HG02852 (cell line): ENCODE results near the gene ANKRD29.
"Not testable (repeated sequence)": the region's sequence is repeated elsewhere in the genome, so short reads cannot be mapped to it uniquely, and the experiment has no call there.

Source experiments
- ATAC-seq: cut with Tn5 transposase; IDR thresholded peaks from one replicate; pipeline ENCODE4 v1.9.1; 2021; ENCODE audit warnings: mild to moderate bottlenecking, moderate library complexity; ENCODE audit not compliant: unreplicated experiment

ANKRD29 gene

DNA sequence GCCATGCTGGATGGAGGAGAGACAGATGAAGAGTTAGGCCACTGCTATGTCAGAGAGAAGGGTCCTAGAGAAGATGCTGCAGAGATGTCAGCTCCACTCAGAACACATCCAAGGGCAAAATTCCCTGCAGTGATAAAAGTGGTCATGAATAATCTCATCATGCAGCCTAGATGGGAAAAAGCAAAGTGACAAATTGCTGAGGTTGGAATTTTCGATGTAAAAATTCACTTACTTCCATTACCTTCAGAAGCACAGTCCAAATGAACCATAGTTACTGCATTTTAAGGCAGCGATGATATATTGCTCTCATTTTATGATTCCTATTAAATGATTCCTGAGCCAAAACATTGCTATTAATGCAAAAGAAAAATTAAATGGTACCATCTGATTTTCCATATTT is 16.4 kb downstream of the ANKRD29 start:
- no peak for ATAC-seq

DNA sequence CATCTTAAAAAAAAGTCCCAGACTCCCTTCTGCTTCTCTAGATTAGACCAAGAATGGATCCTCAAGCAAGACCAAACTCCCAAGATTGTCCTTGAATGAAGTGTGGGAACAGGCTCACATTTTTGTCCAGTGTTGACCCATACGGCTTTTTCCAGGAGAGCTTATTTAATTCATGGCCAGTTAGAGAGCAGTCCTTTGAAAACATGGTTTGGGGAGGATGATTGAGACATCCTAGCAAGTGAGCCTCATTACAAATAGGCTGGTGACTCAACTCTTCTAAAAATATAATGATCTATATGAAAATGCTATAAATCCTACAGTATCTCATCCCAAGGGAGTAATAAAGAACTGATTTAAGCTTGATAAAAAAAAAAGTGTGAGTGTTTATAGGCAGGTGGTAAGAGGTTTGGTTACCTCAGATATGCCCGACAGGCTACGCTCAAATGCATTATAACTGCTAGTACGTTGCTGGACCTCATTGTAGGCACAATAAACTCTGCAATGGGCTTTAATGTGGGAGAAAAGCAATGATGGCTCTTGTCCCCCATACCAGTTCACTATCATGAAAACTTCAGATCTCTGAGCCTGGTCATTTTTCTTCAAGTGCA is 17.0 kb downstream of the ANKRD29 start:
- ATAC-seq: no peak

DNA sequence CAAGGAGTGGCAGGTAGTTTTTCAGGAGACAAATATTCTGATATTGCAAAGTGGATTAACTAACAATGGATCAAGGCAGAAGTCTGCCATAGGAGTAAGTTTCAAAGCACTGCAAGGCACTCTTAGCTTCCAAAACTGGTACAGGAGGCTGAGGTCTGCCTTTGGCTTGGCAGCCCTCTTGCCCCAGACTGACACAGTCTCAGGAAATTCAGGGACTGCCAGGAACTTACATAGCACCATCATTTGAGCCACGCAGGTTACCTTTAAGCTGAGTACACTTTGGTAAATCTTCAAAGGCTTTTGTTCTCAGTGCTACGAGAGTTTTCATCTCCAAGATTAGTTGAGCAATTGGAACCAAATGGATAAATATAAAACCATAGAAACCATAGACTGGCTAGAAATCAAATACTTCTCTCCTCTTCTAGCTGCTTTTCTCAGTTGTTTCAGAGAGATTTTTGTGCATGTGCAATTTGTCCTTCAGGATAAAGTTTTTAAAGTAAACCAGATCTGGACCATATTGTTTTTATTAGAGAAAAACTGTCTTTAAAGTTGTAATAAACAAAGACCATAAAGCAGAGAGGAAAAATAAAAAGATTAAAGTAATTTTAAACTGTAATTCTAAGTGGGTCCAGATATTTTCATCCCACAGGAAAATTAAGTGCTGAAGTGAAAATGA is 18.8 kb downstream of the ANKRD29 start:
- no peak for ATAC-seq

DNA sequence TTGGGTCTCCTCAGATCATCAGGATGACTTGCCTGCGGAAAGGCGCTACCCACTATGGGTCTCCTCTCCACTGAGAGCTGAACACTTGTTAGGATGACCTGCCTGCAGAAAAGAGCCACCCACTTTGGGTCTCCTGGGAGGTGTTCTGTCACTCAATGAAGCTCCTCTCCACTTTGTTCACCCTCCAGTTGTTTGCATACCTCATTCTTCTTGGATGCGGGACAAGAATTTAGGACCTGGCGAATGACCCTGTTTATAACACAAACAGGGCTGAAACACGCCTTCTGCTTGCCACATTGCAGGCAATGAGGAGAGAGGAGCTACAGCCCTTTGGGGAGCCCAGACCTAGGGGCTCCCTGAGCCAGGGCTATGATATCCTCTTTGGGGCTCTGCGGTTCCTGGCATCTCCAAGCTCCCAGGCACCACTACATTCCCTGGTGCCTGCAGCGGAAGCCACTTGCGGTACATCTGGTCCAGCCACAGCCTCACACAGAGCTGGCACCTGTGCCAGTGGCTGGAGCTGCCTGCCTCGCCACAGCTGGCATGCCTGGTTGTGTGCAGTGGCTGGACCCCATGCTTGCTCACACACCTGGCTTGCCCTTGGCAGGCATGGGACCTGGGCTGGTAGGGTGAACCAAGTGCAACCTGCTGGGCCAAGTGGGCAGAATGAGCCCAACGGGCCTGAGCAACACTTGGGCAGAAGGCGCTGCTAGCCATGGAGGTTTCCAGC is 20.6 kb downstream of the ANKRD29 start:
- no peak for ATAC-seq

DNA sequence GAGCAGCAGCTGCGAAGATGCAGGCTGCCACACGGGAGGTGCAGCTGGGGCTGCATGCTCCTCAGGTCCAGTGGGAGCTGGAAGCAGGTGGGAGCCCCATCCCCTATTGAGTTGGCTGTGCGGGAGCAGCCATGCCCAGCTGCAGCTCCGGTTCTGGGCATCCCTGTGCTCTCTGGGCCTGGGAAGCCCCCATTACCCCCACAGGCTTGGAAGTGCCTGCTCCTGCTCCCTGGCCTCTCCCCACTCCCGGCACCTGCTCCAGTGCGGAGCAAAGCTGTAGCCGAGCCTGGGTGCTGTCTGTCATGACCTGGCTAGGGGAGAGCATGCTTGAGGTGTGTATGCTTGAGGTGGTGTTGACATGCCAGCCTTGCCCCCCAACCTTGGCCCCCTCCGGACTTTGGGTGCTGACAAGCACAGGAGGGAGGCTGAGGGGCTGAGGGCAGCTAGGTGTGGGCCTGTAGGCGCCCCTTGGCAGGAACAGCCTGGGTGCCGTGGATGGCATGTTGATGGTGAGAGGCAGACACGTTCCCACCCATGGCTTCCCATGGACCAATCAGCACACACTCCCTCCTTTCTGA is 21.5 kb downstream of the ANKRD29 start:
- no peak for ATAC-seq

DNA sequence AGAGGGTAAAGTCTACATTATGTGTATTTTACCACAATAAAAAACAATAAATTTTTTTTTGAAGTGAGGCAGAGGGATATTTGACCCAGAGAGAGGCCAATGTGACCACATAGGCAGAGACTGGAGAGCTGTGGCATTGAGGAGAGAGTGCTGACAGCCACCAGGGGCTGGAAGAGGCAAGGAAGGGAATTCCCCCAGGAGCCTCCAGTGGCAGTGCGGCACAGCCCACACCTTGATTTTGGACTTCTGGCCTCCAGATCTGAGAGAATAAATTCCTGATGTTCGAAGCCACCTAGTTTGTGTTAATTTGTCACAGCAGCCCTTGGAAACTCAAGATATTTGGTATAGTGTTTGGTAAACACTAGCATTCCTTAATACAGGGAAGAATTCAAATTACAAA is 22.7 kb downstream of the ANKRD29 start:
- ATAC-seq: no peak

DNA sequence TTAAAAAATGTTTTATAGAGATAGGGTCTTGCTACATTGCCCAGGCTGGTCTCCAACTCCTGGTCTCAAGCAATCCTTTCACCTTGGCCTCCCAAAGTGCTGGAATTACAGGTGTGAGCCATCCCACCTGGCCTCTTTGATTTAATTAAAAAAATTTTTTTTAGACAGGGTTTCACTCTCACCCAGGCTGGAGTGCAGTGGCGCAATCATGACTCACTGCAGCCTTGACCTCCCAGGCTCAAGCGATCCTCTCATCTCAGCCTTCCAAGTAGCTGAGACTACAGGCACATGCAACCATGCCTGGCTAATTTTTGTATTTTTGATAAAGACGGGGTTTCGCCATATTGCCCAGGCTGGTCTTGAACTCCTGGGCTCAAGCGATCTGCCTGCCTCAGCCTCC is 26.3 kb downstream of the ANKRD29 start:
- not testable (repeated sequence) for ATAC-seq

DNA sequence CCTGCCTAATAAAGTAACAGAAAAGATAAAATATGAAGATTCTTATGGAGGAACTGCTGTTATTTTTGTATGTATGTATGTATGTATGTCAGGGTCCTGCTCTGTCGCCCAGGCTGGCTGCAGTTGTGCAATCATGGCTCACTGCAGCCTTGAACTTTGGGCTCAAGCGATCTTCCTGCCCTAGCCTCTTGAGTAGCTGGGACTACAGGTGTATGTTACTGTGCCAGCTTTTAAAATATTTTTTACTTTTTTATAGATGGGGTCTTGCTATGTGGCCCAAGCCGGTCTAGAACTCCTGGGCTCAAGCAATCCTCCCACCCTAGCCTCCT is 26.7 kb downstream of the ANKRD29 start:
- ATAC-seq: no peak

DNA sequence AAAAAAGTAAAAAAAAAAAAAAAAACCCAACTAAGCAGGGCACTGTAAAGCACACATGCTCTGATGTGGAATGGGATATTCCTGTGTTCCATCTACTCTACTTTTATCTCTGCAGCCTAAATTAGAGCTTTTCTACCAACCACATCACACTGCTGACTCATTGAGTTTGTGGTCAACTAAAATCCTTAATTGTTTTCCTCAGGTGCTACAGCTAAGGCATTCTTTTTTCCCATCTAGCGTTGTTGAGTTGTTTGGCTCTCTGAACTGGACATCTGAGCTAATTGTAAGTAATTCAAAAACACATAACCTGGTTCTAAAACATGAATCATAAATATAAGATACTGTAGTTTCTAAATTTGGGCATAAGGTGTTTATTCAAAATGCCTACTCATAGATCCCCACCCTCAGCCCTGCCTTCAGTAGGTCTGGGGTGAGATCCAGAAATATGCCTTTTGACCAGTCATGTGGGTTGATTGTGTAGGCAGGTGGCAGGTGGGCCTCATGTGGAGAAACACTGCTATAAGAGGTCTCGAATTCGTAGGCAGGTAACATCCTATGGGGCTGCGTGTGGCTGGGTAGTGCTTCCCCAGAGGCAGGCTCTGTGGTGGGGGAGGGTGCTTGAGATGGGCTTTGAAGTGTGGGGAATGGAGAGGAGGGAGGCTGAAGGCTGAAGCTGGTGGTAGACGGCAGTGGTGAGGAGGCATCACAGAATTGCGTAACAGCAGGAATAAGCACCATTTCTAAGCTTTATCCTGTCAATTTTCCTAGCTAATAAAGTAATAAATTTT is 27.2 kb downstream of the ANKRD29 start:
- ATAC-seq: no peak

DNA sequence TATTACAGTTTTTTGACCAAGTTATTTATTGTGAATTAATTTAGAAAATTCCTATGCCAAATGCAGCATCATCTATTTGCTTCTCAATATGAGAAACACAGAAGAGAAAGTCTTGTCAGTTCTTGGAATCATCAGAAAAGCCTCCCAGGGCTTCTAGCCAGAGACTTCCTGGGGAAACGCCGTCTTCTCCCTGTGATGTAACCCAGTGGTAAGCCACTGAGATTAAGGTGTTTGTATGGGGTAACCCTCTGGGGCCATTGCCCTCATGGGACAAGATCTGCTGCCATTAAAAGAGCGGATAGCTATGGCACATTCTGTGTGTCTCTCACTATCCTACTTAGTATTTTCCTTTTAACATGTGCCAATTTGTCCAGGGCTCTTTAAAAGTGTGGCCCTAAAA is 28.0 kb downstream of the ANKRD29 start:
- no peak for ATAC-seq

DNA sequence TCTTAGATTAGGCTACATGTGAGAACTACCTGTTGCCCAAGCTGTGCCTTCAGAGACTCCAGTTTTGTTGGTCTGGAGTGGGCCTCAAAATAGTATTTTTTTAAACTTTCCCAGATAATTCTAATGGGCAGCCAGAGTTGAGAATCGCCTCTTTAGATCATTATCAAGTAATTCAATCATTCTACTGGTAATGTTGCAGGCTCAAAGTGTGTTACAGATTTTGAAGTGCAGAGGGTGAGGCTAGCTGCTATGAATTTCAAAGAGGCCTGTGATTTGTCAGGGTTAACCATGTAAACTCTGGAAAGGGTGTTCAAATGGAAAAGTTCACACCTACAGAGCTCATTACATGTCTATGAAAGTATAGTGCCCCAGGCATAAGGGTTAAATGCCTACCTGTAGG is 30.1 kb downstream of the ANKRD29 start:
- no peak for ATAC-seq

DNA sequence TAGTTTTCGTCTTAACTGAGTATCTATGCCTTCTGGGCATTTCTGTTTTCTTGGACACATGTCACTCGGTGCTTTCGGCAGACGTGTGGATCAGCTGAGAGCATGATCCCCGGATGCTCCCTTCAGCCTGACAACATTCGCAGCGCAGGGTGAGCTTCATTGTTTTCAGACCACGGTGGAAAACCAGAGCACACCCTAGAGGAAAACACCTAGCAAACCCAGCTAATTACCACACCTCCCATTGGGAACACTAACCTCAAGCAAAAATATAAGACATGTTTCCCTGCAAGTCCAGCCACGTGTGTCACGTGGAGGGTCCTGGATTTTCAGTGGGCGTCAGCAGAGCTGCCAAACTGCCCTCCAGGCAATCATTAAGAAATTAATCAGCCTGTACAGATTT is 31.0 kb downstream of the ANKRD29 start:
- no peak for ATAC-seq

DNA sequence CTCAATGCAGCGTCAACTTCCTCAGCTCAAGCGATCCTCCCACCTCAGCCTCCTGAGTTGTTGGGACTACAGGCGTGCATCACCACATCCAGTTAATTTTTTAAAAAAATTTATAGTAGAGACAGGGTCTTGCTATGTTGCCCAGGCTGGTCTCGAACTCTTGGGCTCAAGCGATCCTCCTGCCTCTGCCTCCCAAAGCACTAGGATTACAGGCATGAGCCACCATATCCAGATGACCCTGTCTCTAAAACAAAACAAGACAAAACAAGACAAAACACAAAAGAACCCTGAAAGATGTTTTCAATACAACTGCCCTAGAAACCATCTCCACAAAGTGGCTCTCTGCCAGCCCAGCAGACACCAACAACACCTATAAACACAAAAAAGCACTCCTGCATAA is 31.4 kb downstream of the ANKRD29 start:
- ATAC-seq: no peak

DNA sequence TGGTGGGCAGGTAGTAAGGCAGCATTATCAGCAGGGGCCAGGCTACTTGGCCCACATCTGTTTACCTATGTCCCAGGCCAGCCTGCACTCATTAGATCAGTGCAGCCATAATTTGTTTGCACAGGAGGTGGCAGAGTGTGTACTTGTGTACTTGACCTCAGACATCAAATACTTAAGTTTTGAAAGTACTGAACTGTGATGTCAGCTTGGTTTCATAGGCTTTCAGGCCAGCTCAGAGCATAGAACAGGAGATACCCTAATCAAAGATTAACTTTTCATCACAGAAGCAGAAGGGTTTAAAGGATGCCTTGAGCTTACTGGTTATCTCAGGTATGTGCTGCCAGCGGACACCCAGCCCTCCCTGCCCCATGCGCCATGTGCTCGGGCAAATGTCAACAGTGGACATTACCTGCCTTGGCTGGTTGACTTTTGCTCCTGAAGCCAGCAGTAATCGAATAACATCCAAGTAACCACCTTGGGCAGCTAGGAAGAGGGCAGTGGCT is 33.2 kb downstream of the ANKRD29 start:
- no peak for ATAC-seq

DNA sequence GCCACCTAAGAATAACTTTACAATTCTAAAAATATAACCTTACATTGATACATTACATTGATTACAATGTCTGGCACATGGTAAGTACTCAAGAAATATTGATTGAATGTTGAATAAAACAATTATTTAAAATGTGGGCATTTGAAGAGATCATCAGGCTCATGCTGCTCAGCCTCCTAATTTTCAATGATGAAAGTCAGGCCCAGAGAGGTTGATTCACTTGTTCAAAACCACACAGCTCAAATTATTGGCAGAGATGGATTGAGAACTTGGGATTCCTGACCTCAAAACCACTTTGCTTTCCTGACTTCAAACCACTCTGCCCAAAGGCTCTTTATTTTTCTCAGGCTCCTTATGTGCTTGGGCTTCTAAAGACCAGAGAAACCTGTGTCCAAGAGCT is 34.7 kb downstream of the ANKRD29 start:
- ATAC-seq: no peak

DNA sequence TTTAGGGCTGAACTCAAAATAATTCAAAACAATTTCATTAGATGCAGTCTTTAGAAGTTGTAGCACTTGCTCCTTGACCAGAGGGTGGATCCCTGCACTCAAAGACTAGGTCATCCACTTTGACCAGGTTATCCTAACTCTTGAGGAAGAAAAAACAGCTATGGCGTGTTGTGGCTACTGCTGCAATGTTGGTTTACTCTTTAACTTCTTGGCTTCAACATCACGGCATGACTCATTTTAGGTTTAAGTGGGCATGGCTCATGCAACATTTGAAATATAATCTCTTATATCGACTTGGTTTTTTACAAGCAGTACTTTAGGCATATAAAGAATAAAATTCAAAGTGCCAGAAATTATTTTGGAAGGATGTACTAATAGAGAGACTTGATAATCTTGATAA is 35.4 kb downstream of the ANKRD29 start:
- no peak for ATAC-seq

DNA sequence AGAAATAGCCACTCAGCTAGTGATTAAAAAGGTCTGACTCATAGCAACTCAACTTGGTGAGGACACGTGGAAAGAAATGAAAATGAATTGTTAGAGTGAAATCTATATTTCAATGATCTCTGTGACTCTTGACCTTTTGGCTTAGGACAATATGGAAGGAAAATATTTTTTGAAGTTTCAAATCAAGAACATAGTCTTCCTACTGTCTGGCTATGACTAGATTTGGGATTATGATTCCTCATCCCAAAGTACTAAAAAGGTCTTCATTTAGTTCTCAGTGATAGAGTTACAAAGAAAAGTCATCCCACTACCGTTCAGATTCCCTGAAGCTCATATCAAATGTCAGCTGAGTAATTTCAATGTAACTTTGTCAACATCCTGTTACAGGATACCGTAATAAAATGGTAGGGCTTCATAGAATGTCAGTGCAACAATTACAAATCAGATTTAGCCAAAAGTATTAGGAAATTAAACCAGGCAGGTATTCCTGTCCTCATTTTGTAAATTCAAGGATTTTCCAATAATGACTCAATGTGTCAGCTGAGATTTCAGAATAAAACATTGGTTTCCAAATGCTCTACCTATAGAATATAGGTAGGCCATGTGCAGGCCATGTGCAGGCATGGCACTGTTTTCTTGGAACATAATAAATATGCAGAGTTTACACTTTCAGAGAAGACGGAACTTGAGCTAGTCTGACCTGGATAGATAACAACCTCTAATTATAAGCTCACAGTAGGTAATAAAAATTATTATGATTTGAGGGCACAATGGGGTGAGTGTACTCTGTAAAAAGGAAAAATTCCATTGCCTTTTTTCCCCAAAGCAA is 36.0 kb downstream of the ANKRD29 start:
- no peak for ATAC-seq

DNA sequence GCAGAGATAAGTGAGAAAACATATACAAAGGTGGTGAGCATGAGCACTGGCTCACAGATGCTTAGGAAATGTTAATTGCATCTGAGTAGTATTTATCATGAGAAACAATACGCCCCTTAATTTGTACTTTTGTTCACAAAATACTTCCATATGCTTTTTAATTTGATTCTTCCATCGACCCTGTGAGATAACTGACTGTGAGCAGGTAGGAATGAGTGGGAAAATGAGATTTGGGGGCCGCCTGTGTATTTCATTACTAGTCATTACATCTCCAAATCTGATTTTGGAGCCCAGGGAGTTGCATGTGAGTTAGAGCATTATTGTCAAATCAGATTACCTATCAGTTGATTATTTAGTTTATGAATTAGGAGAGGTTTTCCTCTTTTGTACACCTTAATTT is 39.7 kb downstream of the ANKRD29 start:
- ATAC-seq: no peak

DNA sequence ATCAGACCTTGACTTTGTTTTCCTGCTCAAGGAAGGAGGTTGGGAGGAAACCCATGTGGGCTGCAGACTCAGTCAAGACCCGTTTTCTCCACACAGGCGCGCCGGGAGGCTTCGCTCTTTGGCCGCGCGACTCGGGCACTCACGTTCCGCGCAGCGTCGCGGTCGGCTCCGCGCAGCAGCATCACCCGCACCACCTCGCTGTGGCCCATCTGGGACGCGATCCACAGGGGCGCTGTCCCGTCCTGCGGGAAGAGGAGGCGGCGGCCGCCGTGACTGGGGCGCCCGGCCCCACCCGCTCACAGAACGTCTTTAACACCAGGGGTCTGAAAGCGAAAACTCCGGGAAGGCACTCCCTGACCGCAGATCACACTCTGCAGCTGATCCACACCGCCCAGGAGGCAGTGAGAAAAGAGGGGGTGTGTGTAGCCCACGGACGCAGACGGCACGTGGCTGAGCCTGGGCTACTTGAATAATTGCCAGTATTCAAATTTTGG is 43.3 kb downstream of the ANKRD29 start:
- peak; percentile 40 for ATAC-seq

DNA sequence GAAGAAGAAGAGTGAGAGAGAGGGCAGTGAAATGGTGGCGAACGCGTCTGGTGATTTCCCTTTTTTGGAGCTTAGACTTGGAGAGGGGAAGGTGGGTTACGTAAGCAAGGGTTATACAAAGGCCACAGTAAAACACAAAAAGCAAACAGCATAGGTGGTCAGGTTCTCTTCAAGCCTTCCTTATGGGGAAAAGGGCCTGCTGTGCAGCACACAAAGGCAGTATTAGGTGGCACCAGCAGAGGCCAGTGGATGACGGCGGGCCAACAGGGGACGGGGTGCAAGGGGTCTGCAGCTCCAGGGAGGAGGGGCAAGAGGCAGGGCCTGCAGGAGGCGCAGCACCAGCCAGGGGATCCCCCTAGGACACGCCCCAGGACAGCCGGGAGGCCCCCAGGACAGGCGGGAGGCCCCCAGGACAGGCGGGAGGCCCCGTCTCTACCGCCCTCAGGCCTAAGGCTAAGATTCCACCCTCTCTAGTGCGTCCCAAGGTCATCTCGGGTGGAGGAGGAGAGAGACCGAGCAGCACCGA is 43.8 kb downstream of the ANKRD29 start:
- peak; percentile 43 for ATAC-seq
